Activated CD4-positive, alpha-beta memory T cell treated with anti-CD3 and anti-CD28 coated beads, Interleukin-2, amount 10 ng/mL, durations not matched to agents 7 days and 5 days (primary cell): ENCODE measurements around the gene ZMIZ1. TPM values are rescaled to one million over a fixed set of nuclear protein-coding genes. Genes with fewer than 3 reads are reported as not detected.

Experiments
- CTCF ChIA-PET: fragments of 350-600 bp; sonication (Branson Sonifier 250); formaldehyde crosslinking; loops from one replicate; lab custom pipeline; 2021; ENCODE audit warnings: antibody characterized with exemption, inconsistent platforms; lab: Charles Lee
- POLR2A ChIA-PET: fragments of 350-600 bp; sonication (Branson Sonifier 250); formaldehyde crosslinking; loops from one replicate; lab custom pipeline; 2021; ENCODE audit warnings: antibody characterized with exemption; lab: Charles Lee
- DNase-seq: peaks from one replicate; pipeline ENCODE4 v3.0.0-alpha.2; 2020
- H3K27ac Mint-ChIP-seq: one replicate; pipeline ENCODE4 v1.8.0; 2021; ENCODE audit warnings: mild to moderate bottlenecking, mixed read lengths
- H3K27me3 Mint-ChIP-seq: one replicate; pipeline ENCODE4 v1.8.0; 2021; ENCODE audit warnings: mixed read lengths
- H3K36me3 Mint-ChIP-seq: one replicate; pipeline ENCODE4 v1.8.0; 2021; ENCODE audit warnings: low read depth, mixed read lengths
- H3K4me1 Mint-ChIP-seq: one replicate; pipeline ENCODE4 v1.8.0; 2021; ENCODE audit warnings: mixed read lengths
- H3K4me3 Mint-ChIP-seq: one replicate; pipeline ENCODE4 v1.8.0; 2021; ENCODE audit warnings: mild to moderate bottlenecking, mixed read lengths
- H3K9me3 Mint-ChIP-seq: one replicate; pipeline ENCODE4 v1.8.0; 2021; ENCODE audit warnings: mixed read lengths
- total RNA-seq, 2 experiments: library from RNA; stranded (reverse); gene quantifications; one replicate each; pipeline ENCODE4 v1.2.3, GENCODE V29; 2021

The ZMIZ1 gene
- total RNA-seq, 2 experiments from 2014 or later: 46.9 to 47.0 TPM

GRCh38 chr10:79075418-79075817, 6.7 kb downstream of the ZMIZ1 start:
- ChIA-PET CTCF (interaction anchor here (2.8 kb wide), 1 partner anchor 120 kb away, joined by 16 read pairs; no protein-coding TSS in a partner anchor), POLR2A (interaction anchor here (1.2 kb wide), 1 partner anchor 28 kb away, joined by 4 read pairs; no protein-coding TSS in a partner anchor)
- H3K4me3 Mint-ChIP-seq: no peak overlapping the region

DNA sequence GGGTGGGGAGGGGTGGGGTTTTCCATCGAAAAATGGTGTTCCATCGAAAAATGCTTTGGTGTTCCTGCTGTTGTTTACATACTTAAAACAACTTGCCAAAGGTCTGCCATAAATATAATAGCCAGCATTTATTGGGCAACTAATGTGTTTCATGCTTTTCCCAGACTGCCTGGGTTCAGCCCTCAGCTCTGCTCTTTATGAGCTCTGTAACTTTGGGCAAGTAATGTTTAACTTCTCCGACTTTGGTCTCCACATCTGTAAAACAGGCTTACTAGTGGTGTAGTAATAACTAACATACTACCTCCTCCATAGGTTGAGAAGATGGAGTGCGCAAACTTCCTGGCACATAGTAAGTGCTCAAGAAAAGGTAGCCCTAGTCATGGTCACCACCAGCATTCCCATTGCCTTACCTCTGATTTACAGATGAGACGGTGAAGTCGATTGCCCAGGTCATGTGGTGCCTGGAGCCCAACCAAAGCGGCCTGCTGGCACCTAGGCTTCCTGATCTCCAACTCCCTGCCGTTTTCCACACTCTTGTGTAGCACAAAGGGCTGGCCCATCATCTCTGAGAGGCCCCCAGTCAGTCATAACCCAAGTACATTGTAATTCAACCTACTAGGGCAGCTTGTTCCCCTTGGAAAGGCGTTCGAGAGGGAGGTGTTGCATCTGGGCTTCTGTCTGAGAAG, 8.9 kb downstream of the ZMIZ1 start:
- ChIA-PET POLR2A (no interaction called here), CTCF (interaction anchor here (1.4 kb wide), 1 partner anchor 125 kb away, joined by 3 read pairs; no protein-coding TSS in a partner anchor)
- no peaks in the 10 kb centered on the region for H3K36me3 Mint-ChIP-seq
- H3K4me3 Mint-ChIP-seq: no peak overlapping the region
- no peak overlapping the region for H3K27ac Mint-ChIP-seq
- H3K4me1 Mint-ChIP-seq: no peaks in the 10 kb centered on the region
- no peaks in the 10 kb centered on the region for H3K9me3 Mint-ChIP-seq
- no peaks in the 10 kb centered on the region for H3K27me3 Mint-ChIP-seq
- DNase-seq: no peak

More at GRCh38 chr10:79075418-79075817, 6.7 kb downstream of the ZMIZ1 start:
- H3K27ac Mint-ChIP-seq: no peak overlapping the region
- H3K4me1 Mint-ChIP-seq: peaks cover 4% of the 10 kb centered on the region
- H3K9me3 Mint-ChIP-seq: no peaks in the 10 kb centered on the region
- no peaks in the 10 kb centered on the region for H3K36me3 Mint-ChIP-seq
- no peak for DNase-seq
- peaks cover 12% of the 10 kb centered on the region for H3K27me3 Mint-ChIP-seq

DNA sequence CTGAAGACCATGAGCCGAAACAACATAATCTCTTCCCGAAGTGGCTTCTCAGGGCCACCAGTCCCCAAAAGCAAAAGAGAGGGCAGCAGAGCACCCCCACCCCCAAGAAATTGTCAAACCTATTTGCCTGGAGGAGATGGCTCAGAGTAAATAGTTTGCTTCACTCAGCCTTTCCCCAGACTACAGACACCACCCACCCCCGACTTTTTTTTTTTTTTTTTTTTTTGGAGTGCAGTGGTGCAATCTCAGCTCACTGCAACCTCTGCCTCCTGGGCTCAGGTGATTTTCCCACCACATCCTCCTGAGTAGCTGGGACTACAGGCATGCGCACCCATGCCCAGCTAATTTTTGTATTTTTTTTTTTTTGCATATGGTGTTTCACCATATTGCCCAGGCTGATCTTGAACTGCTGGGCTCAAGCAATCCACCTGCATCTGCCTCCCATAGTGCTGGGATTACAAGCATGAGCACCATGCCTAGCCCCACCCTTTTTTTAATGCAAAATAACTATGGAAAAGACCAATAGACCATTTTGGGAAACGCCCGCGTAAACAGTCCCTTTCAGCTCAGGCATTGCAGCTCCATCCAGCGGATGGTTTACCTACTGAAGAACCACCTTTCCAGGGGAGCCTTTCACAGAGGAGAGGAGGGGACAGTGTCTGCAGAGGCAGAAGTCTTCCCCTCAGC, 9.7 kb downstream of the ZMIZ1 start:
- ChIA-PET CTCF (interaction anchor here (1.4 kb wide), 1 partner anchor 124 kb away, joined by 3 read pairs; no protein-coding TSS in a partner anchor), POLR2A (no interaction called here)
- H3K36me3 Mint-ChIP-seq: no peaks in the 10 kb centered on the region
- no peaks in the 10 kb centered on the region for H3K9me3 Mint-ChIP-seq
- H3K27me3 Mint-ChIP-seq: no peaks in the 10 kb centered on the region
- H3K4me3 Mint-ChIP-seq: no peak overlapping the region
- DNase-seq: no peak
- H3K4me1 Mint-ChIP-seq: peaks cover 7% of the 10 kb centered on the region
- H3K27ac Mint-ChIP-seq: no peak overlapping the region

- no peak overlapping the region for H3K4me3 Mint-ChIP-seq
- DNase-seq: no peak
- peaks cover 12% of the 10 kb centered on the region for H3K4me1 Mint-ChIP-seq
- H3K9me3 Mint-ChIP-seq: no peaks in the 10 kb centered on the region
- no peak overlapping the region for H3K27ac Mint-ChIP-seq
- H3K27me3 Mint-ChIP-seq: no peaks in the 10 kb centered on the region
- H3K36me3 Mint-ChIP-seq: no peaks in the 10 kb centered on the region
- ChIA-PET CTCF (no interaction called here), POLR2A (no interaction called here)
These were observed 10.3 kb downstream of the ZMIZ1 start for GRCh38 chr10:79079054-79079397.

- H3K27me3 Mint-ChIP-seq: no peaks in the 10 kb centered on the region
- no peaks in the 10 kb centered on the region for H3K9me3 Mint-ChIP-seq
- no peaks in the 10 kb centered on the region for H3K36me3 Mint-ChIP-seq
- peaks cover 18% of the 10 kb centered on the region for H3K4me1 Mint-ChIP-seq
- DNase-seq: no peak
- no peak overlapping the region for H3K4me3 Mint-ChIP-seq
- ChIA-PET CTCF (no interaction called here), POLR2A (no interaction called here)
- H3K27ac Mint-ChIP-seq: no peak overlapping the region
These were observed 11.0 kb downstream of the ZMIZ1 start for GRCh38 chr10:79079490-79080355.

- POLR2A ChIA-PET: no interaction called here
- CTCF ChIA-PET: no interaction called here
- H3K27ac Mint-ChIP-seq: no peak overlapping the region
- H3K9me3 Mint-ChIP-seq: no peaks in the 10 kb centered on the region
- peaks cover 23% of the 10 kb centered on the region for H3K4me1 Mint-ChIP-seq
- H3K36me3 Mint-ChIP-seq: no peaks in the 10 kb centered on the region
- no peak for DNase-seq
- no peaks in the 10 kb centered on the region for H3K27me3 Mint-ChIP-seq
- H3K4me3 Mint-ChIP-seq: no peak overlapping the region
These were observed 12.7 kb downstream of the ZMIZ1 start for GRCh38 chr10:79081353-79082034.

DNA sequence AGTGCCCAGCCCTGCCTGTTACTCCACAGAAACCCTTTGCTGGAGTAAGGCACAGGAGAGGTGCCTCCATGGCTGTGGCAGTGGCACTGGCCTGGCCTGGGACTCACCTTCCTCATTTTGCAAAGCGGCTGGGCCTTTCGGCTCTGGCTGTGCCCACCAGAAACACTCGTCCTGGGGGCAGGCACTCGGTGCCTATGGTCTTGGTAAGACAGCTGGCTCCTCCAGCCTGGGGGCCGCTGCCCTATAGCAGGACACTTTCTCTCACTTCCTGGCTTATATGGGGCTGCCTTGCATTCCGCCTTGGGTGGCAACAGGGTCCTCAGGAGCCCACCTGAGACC, 13.2 kb downstream of the ZMIZ1 start:
- ChIA-PET POLR2A (no interaction called here), CTCF (no interaction called here)
- Mint-ChIP-seq H3K4me3 (no peak overlapping the region), H3K4me1 (peaks cover 23% of the 10 kb centered on the region), H3K9me3 (no peaks in the 10 kb centered on the region), H3K27ac (no peak overlapping the region), H3K27me3 (no peaks in the 10 kb centered on the region), H3K36me3 (no peaks in the 10 kb centered on the region)
- no peak for DNase-seq

DNA sequence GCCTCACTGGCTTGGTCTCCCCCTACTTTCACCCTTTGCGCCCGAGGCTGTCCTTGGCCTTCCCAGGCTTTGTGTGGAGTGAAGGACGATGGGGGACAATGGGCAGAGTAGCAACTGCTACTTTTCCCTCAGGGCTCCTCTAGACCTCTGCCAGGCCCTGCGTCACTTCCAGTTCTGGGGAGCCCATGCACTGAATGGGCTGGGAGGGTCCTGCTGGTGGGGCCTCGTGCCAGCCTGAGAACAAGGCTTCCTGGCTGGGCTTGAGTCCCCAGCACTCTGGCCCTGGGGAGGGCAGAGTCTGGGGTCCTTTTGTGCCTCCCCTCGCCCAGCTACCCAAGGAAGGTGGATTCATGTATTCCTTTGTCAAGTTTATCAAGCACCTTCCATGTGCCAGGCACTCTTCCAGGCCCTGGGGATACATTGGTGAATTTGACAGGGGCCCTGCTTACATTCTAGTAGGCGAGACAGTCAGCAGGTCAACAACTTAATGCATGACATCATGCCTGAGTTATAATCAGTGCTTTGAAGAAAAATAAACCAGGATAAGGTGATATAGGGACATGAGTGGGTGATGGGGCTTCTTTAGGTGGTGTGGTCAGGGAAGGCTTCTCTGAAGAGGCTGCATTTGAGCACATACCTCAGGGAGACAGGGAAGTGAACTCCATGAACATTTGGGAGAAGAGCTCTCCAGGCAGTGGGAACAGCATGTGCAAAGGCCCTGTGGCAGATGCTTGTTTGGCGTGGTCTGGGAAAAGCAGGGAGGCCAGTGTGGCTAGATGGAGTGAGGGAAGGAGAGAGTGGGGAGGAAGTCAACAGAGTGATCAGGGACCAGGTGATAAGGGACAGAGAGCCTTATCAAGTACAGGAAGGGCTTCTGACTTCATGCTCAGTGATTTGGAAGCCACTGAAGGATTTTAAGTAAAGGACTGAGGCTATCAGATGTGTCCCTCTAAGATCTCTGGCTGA, 14.1 kb downstream of the ZMIZ1 start:
- DNase-seq: no peak
- Mint-ChIP-seq H3K4me3 (no peak overlapping the region), H3K27ac (no peak overlapping the region), H3K36me3 (no peaks in the 10 kb centered on the region), H3K27me3 (no peaks in the 10 kb centered on the region), H3K4me1 (peaks cover 23% of the 10 kb centered on the region), H3K9me3 (no peaks in the 10 kb centered on the region)
- POLR2A ChIA-PET: no interaction called here
- CTCF ChIA-PET: no interaction called here

DNA sequence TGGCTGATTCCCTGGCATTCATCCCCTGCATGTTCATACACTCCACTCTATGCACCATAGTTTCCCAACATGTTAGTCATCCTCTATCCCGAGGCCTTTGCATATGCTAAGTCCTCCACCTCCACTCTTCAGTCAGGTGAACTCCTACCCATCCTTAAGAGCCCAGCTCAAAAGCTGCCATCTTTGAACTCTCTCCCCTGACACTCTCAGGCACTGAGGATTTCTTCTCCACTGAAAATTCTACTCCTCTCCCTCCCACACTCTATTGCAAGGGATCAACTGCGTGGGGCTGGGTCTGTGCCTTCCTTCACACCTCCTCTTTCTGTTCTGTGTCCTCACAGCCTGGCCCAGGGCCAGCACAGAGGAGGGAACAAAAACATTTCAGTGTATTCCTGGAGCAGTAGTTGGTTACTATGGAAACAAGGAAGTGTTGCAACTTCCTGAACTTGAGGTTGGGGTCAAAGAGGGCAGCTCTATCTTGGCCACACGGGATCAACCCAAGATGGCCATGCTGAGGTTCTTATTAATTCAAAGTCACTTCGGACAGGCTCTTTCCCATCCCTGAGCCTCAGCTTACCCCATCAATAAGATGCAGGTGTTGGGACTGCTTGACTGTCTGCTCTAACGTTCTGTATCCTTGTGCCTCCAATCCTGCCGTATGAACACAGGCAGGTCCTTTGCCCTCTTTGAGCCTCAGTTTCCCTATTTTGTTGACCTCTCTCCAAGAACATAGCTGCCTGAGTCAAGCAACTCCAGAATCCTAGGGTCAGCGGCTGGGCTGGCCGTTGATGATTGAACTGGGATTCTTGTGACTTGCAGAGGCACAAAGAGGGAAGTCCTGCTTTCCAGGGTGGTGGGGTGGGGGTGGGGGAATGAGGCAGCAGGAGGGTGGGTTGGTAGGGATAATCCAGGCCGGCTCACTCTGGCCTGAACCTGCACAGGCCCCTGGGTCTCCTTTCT, 15.5 kb downstream of the ZMIZ1 start:
- POLR2A ChIA-PET: interaction anchor here (0.9 kb wide), 1 partner anchor 14 kb away, joined by 3 read pairs; no protein-coding TSS in a partner anchor
- CTCF ChIA-PET: no interaction called here
- Mint-ChIP-seq H3K27me3 (no peaks in the 10 kb centered on the region), H3K4me3 (no peak overlapping the region), H3K4me1 (peaks cover 23% of the 10 kb centered on the region), H3K36me3 (no peaks in the 10 kb centered on the region), H3K27ac (peak overlapping the region; percentile 11), H3K9me3 (no peaks in the 10 kb centered on the region)
- peak; percentile 26 for DNase-seq

- Mint-ChIP-seq H3K9me3 (no peaks in the 10 kb centered on the region), H3K4me1 (peaks cover 23% of the 10 kb centered on the region), H3K36me3 (no peaks in the 10 kb centered on the region), H3K27me3 (no peaks in the 10 kb centered on the region), H3K4me3 (no peak overlapping the region), H3K27ac (no peak overlapping the region)
- DNase-seq: no peak
- ChIA-PET CTCF (no interaction called here), POLR2A (no interaction called here)
These were observed 16.3 kb downstream of the ZMIZ1 start for GRCh38 chr10:79084972-79085597.

GRCh38 chr10:79086822-79087221, 18.1 kb downstream of the ZMIZ1 start:
- H3K27ac Mint-ChIP-seq: no peak overlapping the region
- H3K27me3 Mint-ChIP-seq: no peaks in the 10 kb centered on the region
- DNase-seq: no peak
- POLR2A ChIA-PET: no interaction called here
- no peak overlapping the region for H3K4me3 Mint-ChIP-seq
- peaks cover 23% of the 10 kb centered on the region for H3K4me1 Mint-ChIP-seq
- CTCF ChIA-PET: no interaction called here
- no peaks in the 10 kb centered on the region for H3K9me3 Mint-ChIP-seq
- no peaks in the 10 kb centered on the region for H3K36me3 Mint-ChIP-seq
